ENCODE measurements around the gene HPS3.

The HPS3 gene

DNA sequence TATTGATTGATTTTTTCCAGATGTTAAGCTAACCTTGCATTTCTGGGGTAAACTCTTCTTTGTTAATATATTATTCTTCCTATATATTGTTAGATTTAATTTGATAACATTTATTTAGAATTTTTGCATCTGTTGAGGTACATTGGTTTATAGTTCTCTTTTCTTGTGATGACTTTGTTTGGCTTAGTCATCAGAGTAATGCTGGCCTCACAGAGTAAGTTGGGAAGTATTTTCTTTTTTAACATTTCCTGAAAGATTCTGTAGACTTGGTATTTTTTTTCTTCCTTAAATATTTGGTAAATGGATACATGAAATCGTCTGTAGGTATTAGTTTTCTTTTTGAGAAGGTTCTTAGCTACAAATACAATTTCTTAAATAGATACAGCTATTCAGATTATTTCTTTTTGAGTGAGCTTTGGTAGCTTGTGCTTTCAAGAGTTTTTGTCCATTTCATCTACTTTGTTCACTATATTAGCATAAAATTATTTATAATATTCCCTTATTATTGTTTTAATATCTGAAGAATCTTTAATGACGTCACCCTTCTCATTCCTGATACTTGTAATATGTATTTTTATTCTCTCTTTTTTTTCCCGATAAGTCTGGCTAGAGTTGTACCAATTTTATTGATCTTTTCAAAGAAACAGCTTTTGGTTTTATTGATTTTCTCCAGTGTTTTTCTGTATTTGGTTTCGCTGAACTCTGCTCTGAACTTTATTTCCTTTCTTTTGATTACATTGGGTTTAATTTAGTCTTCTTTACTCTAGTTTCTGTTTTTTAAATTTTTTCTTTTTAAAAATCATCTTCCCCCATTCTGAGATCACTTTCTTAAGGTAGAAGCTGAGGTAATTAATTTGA is 6.5 kb upstream of the HPS3 start:
- DNase-seq = no peak

DNA sequence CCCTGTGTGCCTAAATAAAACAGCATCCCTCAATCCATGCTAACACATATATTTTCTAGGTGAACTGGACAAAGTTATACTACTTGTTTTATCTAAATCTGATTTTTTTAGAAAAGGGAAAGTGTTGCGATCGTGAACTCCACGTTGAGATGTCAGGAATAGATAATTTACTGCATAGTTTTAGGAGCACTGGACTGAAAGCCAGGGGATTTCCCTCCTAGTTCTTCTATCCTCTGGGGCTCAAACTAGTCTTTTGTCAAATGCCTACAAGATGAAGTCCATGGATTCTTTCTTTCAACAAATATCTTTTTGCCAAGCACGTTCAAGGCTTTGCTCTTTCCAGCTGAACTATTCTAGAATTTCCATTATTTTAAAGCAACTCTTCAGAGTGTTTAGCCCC is 617 bp upstream of the HPS3 start:
- DNase-seq = no peak

DNA sequence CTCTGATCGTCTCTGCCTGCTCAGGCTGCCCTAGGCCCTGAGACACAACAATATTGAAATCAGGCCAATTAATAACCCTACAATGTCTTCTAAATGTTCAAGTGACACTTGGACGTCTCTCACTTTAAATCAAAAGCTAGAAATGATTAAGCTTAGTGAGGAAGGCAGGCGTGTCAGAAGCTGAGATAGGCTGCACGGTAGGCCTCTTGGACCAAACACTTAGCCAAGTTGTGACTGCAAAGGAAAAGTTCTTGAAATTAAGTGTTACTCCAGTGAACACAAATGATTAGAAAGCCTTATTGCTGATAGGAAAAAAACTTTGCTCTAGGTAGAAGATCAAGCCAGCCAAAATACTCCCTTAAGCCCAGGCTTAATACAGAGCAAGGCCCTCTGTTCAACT is 2.2 kb downstream of the HPS3 start:
- DNase-seq = no peak

DNA sequence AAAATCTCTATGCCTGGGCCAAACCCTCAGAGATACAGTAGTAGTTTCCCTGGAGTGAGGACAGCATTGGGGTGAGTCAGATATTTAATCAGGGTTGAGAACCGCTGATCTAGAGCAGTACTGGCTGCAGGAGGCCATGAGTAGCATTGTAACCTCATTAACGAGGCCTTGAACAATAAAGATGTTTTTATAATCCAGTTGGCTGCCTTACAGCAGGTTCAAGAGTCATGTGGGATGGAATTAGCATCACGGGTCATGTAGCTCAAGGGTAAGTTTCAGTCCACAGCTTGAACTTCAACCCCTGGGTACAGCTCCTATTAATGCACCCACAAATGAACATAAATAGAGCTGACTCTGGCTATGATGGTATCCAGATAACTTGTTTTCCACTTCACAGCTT is 5.1 kb downstream of the HPS3 start:
- no peak for DNase-seq

DNA sequence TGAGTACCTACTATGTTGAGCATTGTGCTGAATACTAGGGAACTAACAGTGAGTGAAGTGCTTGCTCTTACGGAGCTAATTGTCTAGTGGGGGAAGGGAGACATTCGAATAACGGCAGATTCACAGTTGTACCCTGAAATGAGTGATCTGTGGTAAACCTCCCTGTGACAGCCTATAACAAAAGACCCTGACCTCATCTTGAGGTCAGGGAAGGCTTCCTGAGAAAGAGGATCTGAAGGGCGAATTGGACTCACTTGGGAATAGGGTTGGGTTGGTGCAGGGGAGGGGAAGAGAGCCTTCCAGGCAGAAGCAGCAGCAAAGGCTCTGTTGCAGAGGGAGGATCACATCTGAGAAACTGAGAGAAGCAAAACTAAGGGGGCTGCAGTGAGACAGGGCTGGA is 13.2 kb downstream of the HPS3 start:
- no peak for DNase-seq

DNA sequence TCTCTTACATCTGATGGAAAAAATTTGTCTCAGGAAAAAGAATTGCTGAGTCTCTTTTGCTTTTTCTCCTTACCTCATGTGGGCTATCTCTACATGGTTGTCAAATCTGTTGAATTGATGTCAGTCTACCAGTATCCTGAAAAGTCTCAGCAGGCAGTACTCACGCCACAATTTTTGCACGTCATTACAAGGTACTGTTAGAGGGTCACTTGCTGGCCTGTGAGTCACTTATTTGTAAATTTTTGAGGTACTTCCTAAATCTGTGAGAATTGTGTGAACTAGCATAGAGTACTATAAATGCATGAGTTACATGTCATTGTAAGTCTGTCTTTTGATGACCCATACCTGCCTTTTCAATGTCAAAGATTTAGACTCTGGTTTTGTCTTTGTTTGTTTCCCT is 15.9 kb downstream of the HPS3 start:
- no peak for DNase-seq

DNA sequence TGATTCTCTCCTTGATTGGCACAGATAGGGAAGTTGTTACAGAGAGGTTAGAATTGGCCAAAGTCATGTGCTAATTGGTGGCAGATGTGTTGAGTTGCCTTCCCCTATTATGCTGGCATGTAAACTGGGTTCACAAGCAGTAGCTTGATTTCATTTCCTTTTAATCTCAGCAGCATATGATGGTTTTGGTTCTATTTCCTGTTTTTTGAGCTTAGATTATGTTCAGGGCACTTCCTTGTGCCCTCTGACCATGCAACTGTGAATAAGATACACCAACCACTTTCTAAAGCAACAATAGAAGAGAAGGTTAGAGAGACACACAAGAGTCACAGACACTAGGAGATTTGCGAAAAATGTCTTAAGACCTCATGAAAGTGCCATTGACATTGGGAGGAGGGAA is 16.5 kb downstream of the HPS3 start:
- no peak for DNase-seq

DNA sequence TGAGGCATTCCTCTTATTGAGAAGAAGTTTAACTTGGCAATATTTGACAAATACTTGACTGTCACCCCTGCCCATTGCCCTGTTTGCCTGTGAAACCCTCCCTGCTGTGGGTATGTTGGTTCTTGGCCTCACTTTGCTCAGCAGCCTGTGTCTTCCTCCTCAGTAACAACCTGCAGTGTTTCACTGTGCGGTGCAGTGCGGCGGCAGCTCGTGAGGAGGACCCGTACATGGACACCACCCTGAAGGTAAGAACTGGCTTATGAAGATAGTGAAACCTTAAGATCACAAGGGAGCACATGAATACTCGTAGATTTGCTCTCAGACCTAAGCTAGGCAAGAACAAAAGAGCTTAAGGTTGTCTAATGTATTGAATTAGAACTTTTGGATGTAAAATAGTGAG is 21.0 kb downstream of the HPS3 start:
- no peak for DNase-seq

DNA sequence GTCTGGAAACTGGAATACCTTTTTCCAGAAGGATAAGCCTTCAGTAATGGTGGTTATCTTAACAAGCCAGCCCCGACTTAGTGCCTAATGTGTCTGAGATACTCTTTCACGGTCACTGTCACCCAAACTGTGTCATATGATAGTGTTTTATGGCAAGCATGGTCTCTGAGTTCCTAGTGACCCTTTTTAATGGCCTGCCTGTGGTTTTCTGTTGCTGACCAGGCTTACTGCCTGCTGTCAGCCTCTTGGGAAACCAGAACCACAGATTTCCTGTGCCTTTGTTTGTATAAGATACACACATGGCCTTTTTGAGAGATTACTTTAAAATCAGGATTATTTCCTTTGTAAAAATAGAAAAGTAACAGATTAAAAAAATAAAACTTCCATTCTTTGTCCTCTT is 22.4 kb downstream of the HPS3 start:
- DNase-seq = no peak

DNA sequence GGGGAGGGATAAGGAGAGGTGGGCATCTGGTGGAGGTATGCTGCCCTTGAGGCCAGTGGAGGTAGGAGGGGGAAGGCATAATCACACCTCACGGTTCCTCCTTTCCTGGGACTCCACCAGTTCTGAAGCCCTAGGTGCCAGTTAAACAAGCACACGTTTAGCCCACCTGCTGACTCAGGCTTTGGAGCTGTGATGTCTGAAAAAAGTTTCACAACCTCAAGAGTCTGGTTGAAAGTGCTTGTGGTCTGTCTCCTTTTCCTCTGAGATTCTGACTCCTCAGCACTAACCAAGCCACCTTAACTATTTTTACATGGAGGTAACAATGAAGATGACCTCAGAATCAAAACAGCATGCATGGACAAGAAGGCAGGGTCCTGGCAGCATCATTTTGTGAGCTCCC is 23.0 kb downstream of the HPS3 start:
- DNase-seq = peak; percentile 38

DNA sequence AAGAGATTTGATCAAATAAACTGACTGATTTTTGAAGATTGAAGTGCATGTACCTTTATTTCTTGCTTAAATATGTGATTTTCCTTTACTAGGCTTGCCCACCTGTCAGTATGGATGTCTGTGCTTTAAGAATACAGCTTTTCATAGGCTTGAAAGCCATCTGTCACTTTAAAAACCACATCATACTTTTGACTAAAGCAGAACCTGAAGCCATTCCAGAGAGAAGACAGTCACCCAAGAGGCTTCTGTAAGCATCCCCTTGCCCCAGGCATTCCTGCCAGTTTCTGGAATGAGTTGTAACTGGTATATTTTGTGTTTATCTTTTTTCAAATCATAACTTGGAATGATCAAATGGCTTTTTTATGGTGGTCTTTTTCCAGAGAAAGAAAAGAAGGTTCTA is 24.0 kb downstream of the HPS3 start:
- DNase-seq = no peak

DNA sequence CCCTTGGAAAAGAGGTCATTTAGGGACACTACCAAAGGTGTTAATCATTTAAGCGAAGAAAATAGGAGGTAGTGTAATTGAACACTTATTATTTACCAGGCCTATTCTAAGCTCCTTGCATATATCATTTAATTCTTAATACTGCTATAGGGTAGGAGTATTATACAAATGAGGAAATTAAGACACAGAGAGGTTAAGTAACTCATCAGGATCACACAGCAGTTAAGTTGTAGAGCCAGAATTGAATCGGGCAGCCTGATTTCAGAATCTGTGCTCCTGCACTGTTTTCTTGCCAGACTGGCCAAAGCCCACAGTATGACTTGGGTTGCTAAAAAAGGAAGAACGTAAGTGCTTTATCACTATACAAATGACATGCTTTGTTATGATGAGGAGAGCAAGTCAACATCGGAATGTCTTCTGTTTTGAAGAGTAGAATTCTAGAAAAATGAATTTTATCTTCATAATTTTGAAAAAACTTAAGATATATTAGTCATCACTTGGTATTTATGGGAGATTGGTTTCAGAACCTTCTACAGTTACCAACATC is 31.4 kb downstream of the HPS3 start:
- no peak for DNase-seq

DNA sequence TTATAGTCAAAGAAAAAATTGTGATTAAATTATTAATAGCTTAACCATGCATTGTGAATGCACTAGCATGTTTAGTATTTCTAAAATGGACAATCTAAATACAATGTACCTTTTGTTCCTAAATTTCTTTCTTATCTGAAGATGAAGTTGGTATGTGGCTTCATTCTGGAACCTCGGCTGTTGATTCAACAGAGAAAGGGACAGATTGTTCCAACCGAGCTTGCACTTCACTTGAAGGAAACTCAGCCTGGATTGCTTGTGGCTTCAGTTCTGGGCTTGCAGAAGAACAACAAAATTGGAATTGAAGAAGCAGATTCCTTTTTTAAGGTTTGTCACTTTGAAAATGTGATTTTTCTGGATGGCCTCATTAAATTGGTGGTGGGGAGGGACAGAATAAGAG is 32.6 kb downstream of the HPS3 start:
- DNase-seq = no peak

DNA sequence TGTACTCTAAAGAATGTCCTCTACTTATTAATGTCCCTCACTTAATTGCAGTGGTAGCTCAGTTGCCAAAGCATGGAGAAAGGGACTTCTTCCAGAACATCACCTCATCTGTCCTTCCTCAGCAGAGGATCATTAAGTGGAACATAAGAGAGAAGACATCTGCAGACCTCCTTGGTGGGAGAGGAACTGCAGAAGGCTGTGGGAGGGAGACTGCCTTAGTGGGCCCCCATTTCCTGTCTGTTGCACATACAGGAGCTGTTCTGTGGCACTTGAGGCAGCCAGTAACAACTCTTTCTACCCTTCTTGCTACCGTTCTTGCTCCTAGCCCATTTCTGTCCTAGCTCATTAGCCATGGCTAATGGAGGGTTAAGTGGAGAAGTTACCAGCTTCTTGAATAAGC is 33.6 kb downstream of the HPS3 start:
- DNase-seq = no peak

DNA sequence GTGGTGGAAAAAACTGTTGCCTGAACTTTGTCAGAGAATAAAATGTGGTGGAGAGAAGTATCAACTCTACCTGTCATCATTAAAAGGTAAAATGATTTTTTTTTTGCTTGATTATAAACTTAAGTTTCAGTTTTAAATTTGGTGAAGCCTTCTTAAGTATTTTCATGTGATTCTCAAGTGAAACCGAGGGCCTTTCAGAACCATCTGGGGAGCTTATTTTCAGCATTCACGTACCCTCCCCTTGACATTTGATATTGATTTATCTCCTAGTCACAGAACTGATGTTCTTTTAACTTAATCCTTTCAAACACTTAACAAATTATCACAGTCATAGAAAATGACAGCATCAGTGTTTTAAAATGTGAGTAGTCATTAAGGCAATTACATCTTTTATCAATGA is 38.5 kb downstream of the HPS3 start:
- DNase-seq = no peak

DNA sequence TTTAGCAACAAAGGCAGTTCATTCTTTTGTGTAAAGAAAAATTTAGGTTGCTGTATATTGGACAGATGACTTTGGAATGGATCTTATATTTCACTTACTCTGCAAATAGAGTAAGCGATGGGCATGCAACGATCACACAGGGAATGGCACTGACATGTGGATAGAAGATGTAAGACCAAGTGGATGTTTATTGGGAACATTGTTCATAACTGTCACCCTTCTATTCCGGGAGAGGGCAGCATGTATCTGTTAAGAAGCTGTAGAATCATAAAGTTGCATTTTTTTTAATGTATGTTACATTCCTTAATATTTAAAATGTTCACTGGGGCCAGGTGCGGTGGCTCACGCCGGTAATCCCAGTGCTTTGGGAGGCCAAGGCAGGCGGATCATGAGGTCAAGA is 41.2 kb downstream of the HPS3 start:
- DNase-seq = no peak

DNA sequence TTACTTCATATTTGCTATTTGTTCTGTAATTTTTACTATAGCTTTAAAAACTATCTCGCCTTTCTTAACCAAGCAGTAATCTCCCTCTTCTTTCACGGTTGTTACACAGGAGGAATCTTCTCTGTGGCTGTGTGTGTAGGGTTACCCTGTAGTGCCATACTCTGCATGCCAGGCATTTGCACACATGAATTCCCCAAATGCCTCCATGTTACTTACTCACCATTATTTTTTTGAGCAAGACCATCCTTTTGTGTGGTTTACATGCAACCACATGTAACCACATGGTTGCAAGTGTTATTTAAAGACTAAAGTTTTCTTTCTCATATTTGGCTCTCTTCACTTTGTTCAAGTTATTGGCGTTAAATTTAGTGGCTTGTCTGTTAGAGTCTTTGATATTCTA is 45.5 kb downstream of the HPS3 start:
- peak; percentile 13 for DNase-seq

DNA sequence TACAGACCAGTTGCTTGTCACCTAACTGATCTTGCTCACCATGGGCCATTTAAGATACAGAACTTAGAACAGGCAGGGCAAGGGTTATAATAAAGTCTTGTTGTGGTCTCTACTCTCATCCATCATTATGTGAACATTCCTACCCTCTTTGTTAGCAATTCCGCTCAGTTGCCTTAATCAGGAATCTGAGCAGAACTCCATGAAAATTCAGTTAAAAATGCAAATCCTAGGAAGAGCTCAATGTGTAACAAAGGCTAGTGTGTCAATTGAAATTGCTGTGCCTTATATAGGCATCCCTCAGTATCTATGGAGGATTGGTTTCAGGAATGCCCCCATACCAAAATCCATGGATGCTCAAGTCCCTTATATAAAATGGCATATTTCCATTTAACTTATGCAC is 47.7 kb downstream of the HPS3 start:
- no peak for DNase-seq

DNA sequence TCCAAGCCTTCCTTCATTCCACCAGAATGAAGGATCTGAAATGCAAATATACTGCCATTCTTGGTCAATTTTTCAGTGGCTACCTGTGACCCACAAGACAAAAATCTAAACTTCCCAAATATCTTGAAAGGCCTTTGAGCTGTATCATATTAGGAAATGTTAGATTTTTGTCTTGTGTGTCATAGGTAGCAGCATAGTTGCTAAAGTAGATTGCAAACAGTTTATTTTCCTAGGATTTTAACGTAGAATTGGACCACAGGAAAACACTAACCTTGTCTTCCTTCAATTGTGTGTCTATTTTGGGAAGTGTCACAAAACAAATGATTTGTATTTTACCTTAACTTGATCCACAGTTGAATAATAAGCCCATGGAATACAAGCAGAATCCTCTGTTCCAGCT is 49.8 kb downstream of the HPS3 start:
- DNase-seq = no peak

DNA sequence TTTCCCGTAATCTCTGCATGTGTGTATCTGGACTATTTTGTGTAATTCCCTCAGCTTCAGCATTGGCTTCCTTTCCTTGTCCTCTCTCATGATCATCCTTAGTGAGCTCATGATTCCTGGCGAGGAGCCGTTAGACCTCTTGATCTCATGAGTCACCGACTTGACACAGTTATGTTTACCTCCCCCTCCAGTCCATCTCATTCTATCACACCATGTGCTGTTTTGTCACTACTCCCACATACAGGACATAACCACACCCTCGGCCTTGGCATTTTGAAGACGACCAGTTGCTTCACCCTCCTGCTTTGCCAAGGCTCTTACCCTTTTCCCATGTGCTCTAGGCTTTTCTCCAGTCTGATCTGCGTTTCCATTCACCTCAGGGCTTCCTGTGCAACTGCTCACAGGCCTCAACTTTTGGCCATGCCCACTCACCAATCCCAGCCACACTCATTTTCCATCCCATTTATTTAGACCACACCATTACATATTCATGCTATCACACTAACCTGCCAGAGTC is 50.7 kb downstream of the HPS3 start:
- no peak for DNase-seq

DNA sequence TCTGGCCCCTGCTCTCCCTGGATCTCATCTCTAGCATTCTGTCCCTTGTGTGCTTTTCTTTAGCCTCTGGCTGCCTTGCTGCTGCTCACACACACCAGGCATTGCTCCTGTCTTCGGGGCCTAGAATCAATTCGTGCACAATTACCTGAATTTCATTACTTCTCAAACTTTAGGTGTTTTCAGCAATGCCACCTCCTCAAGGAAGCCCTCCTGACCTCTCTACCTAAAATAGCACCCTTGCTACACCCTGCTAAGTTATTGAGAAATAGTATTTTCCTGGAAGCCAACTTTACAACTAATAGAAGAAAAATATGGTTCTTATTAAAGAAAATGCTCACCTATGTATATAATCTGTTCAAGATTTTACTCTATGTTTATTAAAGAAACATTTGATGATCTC is 51.7 kb downstream of the HPS3 start:
- DNase-seq = no peak

DNA sequence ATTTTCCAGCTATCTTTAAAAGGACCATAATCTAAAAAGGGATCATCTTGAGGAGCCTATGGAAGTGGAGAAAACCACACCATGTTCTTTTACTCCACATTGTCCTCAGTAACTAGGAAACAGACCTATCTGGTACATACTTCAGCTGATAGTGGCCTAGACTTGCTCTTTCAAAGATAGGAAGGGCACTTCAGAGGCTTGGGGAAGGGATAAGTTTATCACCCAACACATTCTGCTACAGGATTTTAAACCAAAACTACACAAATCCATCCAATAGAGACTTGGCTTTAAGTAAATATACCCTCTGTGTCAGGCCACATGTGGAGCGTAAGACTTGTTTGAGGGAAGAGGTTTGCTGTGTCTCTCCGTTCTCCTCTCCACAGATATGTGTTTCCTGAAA is 56.8 kb downstream of the HPS3 start:
- DNase-seq = no peak

DNA sequence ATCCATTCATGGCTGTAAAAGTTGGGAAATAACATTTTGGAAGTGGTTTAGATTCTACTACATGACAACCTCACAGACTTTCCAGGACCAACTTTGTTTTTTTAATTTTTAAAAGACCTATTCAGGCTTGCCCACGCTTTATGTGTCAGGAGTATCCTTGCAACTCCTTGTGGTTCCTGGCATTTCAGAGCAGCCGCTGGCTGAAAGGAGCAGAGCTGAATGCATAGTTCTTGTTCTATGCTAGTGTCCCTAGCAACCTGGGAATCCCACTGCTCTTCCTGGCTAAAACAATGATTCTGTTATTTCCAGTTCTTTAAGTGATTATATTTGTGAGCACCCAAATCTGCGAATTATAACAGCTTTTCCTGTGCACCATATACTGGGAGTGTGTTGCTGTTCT is 57.3 kb downstream of the HPS3 start:
- no peak for DNase-seq

DNA sequence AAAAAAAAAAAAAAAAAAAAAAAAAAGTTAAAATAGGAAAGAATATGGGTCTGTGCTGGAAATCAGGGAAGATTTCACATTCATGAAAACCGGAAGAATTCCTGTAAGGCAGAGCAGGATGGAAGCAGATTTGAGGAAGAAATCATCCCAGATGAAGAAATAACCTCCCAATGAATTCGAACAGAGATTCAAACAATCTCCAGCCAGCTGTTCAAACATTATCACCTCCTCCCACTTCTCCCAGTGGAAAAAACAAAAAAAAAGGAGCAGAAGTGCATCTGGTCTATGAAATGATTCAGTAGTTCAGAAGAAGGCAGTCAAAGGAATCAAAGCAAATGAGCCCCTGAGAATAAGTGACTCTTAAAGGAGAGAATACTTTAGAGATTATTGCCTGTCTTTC is 59.1 kb downstream of the HPS3 start:
- no peak for DNase-seq

DNA sequence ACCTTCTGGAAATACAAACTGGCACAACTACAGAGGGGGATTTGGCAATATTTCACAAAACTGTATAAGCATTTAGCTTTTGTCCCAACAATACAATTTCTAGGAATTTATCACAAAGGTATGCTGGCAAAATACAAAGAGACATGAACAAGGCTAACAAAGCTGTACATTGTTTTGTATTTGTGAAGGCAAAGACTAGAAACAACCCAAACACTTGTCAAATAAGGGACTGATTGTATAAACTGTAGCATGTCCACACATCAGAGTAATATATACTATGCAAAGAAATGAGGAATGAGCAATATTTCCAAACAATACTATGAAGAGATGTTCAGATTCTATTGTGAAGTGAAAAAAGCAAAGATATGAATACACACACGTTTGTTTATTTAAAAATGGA is 65.8 kb downstream of the HPS3 start:
- no peak for DNase-seq
